GM08714 (cell line): ENCODE results near the gene DHX32.
"Not testable (repeated sequence)": the region's sequence is repeated elsewhere in the genome, so short reads cannot be mapped to it uniquely, and the experiment has no call there.

Source experiments
- H3K4me3 ChIP-seq: fragments of 200-500 bp; sonication (Bioruptor generic); 2 replicates; pipeline ENCODE4 v1.5.1; 2014; ENCODE audit warnings: mild to moderate bottlenecking, low read length, inconsistent platforms
- ZNF274 ChIP-seq: IDR thresholded peaks from 2 replicates; pipeline ENCODE4 v1.6.1; 2012; ENCODE audit warnings: mild to moderate bottlenecking, low read depth, low read length

Gene DHX32

DNA sequence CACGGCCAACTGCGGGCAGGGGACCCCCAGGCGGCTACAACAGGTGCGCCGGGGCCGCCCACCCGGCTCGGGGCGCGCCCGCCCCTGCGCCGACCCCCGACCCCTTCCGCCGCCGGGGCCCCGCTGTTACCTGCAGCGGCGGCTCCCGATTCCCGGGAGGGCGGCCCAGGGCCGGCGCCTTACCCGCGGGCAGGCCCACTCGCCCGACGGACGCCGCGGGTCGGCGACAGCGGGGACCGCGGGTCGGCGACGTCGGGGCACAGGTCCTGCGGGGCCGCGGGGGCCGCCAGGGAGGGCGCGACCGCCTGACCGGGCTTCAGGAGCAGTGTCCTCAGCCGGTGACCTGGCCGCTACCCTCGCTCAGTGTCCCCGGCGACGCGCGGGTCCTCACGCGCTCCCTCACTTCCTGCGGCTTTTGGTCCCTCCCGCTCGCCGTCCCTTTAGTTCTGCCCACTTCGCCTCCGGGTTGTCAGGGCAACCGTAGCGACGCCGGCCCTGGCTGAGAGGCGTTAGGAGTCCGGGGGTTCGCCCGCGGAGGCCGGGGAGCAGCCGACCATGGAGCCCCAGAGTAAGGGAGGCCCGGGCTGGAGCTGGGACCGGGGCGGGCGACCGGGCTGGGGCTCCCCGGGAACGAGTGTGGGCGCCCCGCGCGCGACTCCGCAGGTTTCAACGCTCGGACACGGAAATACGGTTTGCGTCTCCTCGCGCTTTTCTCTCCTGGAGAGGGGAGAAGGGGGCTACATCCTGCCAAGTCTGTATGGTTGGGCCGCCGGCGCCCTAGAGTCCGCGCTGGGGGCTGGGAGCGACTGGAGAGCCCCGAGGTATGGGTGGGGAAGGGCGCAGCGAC is 15.2 kb upstream of the DHX32 start, which contains the start of gene FANK1:
Gene FANK1, plus strand, starts transcription at position 477 of the 847 bp plus-strand sequence. Its CDS starts 79 bp downstream, at position 556.
- H3K4me3 ChIP-seq = peak within 1 kb of the TSS; percentile 88

GRCh38 chr10:125895130-125896087 is 14.3 kb upstream of the DHX32 start:
- H3K4me3 ChIP-seq = peak overlapping the region; percentile 88

- not testable (repeated sequence) for H3K4me3 ChIP-seq
These were observed 13.1 kb upstream of the DHX32 start for GRCh38 chr10:125894176-125894575.

GRCh38 chr10:125892402-125892801 is 11.3 kb upstream of the DHX32 start:
- not testable (repeated sequence) for H3K4me3 ChIP-seq

DNA sequence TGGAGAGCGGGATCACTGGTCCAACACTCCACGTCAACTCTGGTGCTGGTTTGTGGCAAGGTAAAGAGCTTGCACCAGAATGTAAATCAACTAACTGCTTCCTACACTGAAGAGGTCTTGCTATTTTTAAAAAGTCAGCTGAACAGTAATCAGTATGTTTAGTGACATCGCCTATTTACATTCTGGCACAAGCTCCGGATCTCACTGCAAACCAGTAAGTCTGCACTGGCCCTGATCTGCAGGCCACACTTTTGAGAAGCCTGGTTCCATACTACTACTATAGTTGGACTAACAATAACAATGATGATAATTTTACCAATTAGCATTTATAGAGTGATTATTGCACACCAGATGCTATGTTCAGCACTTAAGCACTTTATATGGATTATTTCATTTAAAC is 8.3 kb upstream of the DHX32 start:
- H3K4me3 ChIP-seq = not testable (repeated sequence)

GRCh38 chr10:125886914-125887512 is 5.9 kb upstream of the DHX32 start:
- no peak overlapping the region for H3K4me3 ChIP-seq
- TF ChIP-seq ZNF274 = no peak

DNA sequence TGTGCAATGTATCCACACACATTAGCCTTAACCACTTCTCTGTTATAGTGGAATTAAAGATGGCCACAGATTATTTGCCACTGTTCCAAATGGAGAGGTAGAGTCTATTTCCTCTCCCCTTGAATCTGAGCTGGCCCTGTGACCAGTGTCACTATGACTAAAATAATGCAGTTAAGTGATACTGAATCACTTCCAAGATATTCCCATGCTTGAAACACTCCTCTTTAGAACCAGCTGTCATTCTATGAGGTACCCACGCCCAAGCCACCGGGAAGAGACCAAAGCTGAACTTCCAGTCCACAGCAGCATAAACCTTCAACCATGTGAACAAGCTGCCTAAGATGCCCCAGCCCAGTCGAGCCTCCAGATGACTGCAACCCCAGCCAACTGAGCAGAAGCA is 2.1 kb upstream of the DHX32 start:
- TF ChIP-seq ZNF274 = no peak
- no peak overlapping the region for H3K4me3 ChIP-seq

DNA sequence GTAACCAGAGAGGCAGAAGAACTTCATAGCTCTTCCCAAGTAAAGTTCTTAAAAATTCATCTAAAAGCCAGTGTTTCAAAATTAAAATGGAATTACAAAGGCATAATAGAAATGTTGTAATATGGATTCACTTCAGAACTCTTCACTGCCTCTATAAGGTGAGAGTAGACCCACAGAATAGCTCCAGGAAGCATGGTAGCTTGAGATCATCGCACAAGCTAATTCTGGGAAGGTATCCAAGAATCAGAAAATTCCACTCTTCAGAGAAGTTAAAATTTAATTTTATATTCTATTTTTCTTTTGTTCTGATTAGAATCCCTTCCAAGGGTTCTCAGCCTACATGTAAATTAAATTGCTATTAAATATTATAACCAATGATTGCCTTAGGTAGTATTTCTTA is 1.5 kb upstream of the DHX32 start:
- no peak for TF ChIP-seq ZNF274
- H3K4me3 ChIP-seq = no peak overlapping the region

DNA sequence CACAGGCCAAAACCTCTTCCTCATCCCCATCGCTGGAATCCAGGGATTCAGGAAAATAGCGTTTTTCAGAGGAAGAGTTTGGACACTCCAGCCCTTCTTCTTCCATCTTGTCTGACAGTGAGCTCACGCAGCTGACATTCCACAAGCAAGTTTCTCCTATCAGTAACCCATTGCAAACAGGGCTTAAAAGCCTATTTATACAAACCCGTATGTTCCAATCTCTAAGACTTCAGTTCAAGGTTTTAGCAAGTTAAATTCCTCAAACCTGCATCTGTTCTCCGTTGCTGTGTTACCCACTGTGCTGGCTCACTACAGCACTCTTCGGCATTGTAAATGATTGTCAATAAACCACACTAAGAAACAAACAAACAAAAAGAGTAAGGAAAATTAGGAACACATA is 373 bp downstream of the DHX32 start:
- no peak overlapping the region for H3K4me3 ChIP-seq
- TF ChIP-seq ZNF274 = no peak

- H3K4me3 ChIP-seq = no peak overlapping the region
- no peak for TF ChIP-seq ZNF274
These were observed 1.9 kb downstream of the DHX32 start for GRCh38 chr10:125878957-125879835.

DNA sequence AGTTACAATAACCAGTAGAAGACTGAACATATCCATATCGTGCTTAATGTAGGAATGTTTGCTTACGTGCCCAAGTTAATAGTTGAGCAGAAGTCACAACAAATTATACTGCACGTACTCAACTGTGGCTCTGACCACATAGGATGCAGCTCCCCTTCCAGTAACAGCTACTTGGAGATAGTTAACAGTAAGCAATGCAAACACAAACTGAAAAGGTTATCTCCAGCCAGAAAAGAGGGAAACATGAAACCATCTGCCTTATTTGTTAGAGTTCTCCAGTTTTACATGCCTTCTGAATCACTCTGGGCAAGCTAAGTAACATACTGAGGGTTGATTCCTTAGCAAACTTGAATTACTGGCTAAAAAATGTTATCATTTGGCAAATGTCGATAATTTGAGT is 9.8 kb downstream of the DHX32 start:
- TF ChIP-seq ZNF274 = no peak
- no peak overlapping the region for H3K4me3 ChIP-seq

DNA sequence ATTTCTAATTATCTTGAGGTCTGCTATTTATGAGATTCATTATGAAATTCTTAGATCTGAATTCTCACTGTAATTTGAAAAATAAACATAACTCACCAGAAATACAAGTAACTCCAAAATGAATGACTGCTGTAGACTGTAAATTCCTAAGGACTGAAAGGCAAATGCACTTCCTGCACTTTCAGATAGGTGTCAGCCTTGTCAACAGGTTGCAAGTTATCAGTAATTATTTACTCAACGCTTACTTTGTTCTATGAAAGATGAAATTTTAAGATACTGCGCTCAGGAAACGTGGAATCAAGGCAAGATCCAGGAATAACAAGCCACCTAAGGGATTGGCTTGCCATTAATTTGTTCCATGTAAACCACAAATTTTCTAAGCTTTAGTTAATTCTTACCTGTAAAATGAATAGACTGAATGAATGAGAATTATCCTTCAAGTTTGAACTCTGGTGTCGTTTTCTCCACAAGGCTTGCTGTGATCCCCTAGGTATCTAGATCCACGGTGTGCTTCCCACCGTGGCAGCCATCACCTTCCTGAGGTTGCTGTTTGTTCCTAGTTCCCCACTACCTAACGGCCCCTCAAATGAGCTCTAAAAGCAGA is 12.6 kb downstream of the DHX32 start:
- no peak overlapping the region for H3K4me3 ChIP-seq
- TF ChIP-seq ZNF274 = no peak

- no peak for TF ChIP-seq ZNF274
- H3K4me3 ChIP-seq = no peak overlapping the region
These were observed 14.6 kb downstream of the DHX32 start for GRCh38 chr10:125866421-125867029.

DNA sequence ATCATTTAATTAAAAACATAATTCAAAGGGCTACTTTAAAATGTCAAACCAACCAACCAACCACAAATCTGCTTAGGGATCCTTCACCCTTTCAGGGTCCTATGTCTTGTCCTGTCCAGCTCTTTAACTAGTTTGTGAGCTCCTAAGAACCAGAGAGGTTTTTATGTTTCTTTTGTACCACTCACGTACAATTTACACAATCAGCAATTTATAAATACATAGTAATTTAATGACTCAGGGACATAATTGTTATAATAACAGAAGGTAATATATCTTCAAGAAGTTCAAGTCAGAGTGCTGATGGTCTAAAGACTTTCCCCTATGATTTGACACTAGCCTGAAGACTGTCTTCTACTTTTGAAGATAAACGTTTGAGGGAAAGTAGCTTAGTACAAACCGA is 16.0 kb downstream of the DHX32 start:
- no peak for TF ChIP-seq ZNF274
- no peak overlapping the region for H3K4me3 ChIP-seq
